ENCODE data around the gene OSBPL10. TPM values are rescaled to one million over a fixed set of nuclear protein-coding genes. Genes with fewer than 3 reads are reported as not detected.
A peak's percentile ranks its signal among the peaks of the same experiment; 100 is the strongest.

The OSBPL10 gene
- polyA plus RNA-seq, 10 donors = 8.2 to 14.1 (median 9.7) TPM

- no peak for DNase-seq
These were observed 232.1 kb downstream of the OSBPL10 start for GRCh38 chr3:31748933-31749295.

GRCh38 chr3:31748281-31748932 is 232.7 kb downstream of the OSBPL10 start:
- DNase-seq = no peak

- no peak for DNase-seq
These were observed 233.3 kb downstream of the OSBPL10 start for GRCh38 chr3:31747785-31748184.

- DNase-seq = no peak
These were observed 236.1 kb downstream of the OSBPL10 start for GRCh38 chr3:31744913-31745312.

- peak in 1 of 3 donors; percentile 53 for DNase-seq
These were observed 237.6 kb downstream of the OSBPL10 start for GRCh38 chr3:31743331-31744089.

GRCh38 chr3:31740397-31740796 is 240.7 kb downstream of the OSBPL10 start:
- DNase-seq = no peak

- DNase-seq = no peak
These were observed 242.7 kb downstream of the OSBPL10 start for GRCh38 chr3:31738412-31738811.

- no peak for DNase-seq
These were observed 245.4 kb downstream of the OSBPL10 start for GRCh38 chr3:31735667-31736066.

GRCh38 chr3:31733234-31733667 is 247.8 kb downstream of the OSBPL10 start:
- DNase-seq = no peak

- peak in 1 of 3 donors; percentile 34 for DNase-seq
These were observed 248.5 kb downstream of the OSBPL10 start for GRCh38 chr3:31732548-31732947.

GRCh38 chr3:31729573-31729972 is 251.5 kb downstream of the OSBPL10 start:
- DNase-seq = no peak

- no peak for DNase-seq
These were observed 252.0 kb downstream of the OSBPL10 start for GRCh38 chr3:31729082-31729481.

- no peak for DNase-seq
These were observed 252.7 kb downstream of the OSBPL10 start for GRCh38 chr3:31728403-31728802.

GRCh38 chr3:31725976-31726375 is 255.1 kb downstream of the OSBPL10 start:
- DNase-seq = no peak

- no peak for DNase-seq
These were observed 255.5 kb downstream of the OSBPL10 start for GRCh38 chr3:31725568-31725967.

- no peak for DNase-seq
These were observed 256.4 kb downstream of the OSBPL10 start for GRCh38 chr3:31724651-31725050.

GRCh38 chr3:31724116-31724515 is 256.9 kb downstream of the OSBPL10 start:
- no peak for DNase-seq

GRCh38 chr3:31723701-31724100 is 257.4 kb downstream of the OSBPL10 start:
- no peak for DNase-seq

GRCh38 chr3:31721676-31722075 is 259.4 kb downstream of the OSBPL10 start:
- no peak for DNase-seq

GRCh38 chr3:31714495-31715280 is 266.4 kb downstream of the OSBPL10 start:
- DNase-seq = no peak

- DNase-seq = no peak
These were observed 267.2 kb downstream of the OSBPL10 start for GRCh38 chr3:31713816-31714215.

- no peak for DNase-seq
These were observed 270.8 kb downstream of the OSBPL10 start for GRCh38 chr3:31710123-31710803.

Measured in muscle of back (tissue), 11 donors.